Activated effector memory CD4-positive, alpha-beta T cell treated with Interleukin-2 at 50 U/mL for 16 hours (primary cell): ENCODE data around the gene CRLF1.

Experiments
- DNase-seq: peaks from one replicate; pipeline ENCODE4 v3.0.0-alpha.2; 2020

CRLF1 gene

DNA sequence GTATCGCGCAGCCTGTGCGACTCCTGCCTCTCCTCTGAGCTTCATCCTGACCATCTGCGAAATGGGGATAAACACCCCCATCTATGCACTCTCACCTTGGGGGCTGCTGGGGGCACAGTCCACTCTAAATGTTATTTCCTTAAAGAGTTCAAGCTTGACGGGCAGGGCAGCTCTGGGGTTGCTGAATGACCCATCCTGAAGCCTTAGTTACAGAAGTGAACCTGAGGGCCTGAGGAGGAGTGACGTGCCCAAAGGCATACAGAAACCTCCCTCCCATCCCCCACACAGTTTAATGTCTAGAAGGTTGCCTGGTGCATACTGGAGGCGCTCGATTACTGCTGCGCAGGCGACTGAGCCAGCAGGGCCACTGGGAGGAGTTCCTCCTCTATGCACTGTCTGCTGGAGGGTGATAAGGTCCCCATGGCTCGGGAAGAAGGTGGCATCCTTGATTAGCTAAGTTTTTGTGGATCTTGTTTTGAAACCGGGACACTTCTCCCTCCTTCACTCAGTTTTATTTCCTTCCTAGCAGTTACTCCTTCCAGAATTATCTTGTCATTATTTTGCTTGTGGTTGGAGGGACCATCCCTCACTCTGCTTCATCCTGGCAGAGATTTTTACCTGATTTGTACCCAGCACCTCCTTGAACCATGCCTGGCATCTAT is 62.7 kb downstream of the CRLF1 start:
- peak; percentile 68 for DNase-seq
